Measurements from ENCODE around the gene NPLOC4. TPM values are rescaled to one million over a fixed set of nuclear protein-coding genes. Genes with fewer than 3 reads are reported as not detected.
A peak's percentile ranks its signal among the peaks of the same experiment; 100 is the strongest.

NPLOC4 gene
- total and polyA plus RNA-seq, 2 of the 13 experiments (the other 11 are each of a cell fraction or from before 2014, with no cell fraction given) = 57.0 to 97.0 TPM

- TF ChIP-seq HNF1B (CRISPR knock-in tag; IDR thresholded peaks at IDR 0.05) (peak; percentile 43; the same call in 1 of the 2 replicates), ZNF660 (CRISPR knock-in tag; IDR thresholded peaks at IDR 0.05; ENCODE audit: borderline replicate concordance, low read depth) (no peak), NCOR1 (IDR thresholded peaks at IDR 0.05; ENCODE audit: borderline replicate concordance, low read length) (no peak), CTCF (CRISPR knock-in tag; IDR thresholded peaks at IDR 0.05) (no peak), ZNF788 (CRISPR knock-in tag; IDR thresholded peaks at IDR 0.05; ENCODE audit: borderline replicate concordance) (peak; percentile 52; the same call in 1 of the 2 replicates), ZNF607 (CRISPR knock-in tag; IDR thresholded peaks at IDR 0.05; ENCODE audit: borderline replicate concordance) (peak; percentile 88), SIN3B (IDR thresholded peaks at IDR 0.05; ENCODE audit: low read length) (0 out of 2 replicates have a peak, but pooled peaks have one; percentile 42), ZBTB33 (CRISPR knock-in tag; IDR thresholded peaks at IDR 0.05) (no peak), CC2D1A (CRISPR knock-in tag; IDR thresholded peaks at IDR 0.05) (no peak), IKZF4 (CRISPR knock-in tag; IDR thresholded peaks at IDR 0.05; ENCODE audit: borderline replicate concordance, low read depth, not compliant biosample characterization) (no peak), MTA1 (CRISPR knock-in tag; IDR thresholded peaks at IDR 0.05; ENCODE audit: borderline replicate concordance) (peak; percentile 68; the same call in 1 of the 2 replicates), ATF2 (CRISPR knock-in tag; IDR thresholded peaks at IDR 0.05) (peak; percentile 42; the same call in 1 of the 2 replicates), MAX (IDR thresholded peaks at IDR 0.05) (peak; percentile 77), SNRNP70 (IDR thresholded peaks at IDR 0.05; ENCODE audit: low read depth, low read length) (no peak), KLF16 (CRISPR knock-in tag; IDR thresholded peaks at IDR 0.05) (peak in 1 of 2 experiments; percentile 93; a peak in 2 of 4 replicates)
- TF ChIP-seq, protein P1, sequence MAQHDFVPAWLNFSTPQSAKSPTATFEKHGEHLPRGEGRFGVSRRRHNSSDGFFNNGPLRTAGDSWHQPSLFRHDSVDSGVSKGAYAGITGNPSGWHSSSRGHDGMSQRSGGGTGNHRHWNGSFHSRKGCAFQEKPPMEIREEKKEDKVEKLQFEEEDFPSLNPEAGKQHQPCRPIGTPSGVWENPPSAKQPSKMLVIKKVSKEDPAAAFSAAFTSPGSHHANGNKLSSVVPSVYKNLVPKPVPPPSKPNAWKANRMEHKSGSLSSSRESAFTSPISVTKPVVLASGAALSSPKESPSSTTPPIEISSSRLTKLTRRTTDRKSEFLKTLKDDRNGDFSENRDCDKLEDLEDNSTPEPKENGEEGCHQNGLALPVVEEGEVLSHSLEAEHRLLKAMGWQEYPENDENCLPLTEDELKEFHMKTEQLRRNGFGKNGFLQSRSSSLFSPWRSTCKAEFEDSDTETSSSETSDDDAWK (CRISPR knock-in tag; IDR thresholded peaks at IDR 0.05) = no peak
- TF ChIP-seq, protein P2, sequence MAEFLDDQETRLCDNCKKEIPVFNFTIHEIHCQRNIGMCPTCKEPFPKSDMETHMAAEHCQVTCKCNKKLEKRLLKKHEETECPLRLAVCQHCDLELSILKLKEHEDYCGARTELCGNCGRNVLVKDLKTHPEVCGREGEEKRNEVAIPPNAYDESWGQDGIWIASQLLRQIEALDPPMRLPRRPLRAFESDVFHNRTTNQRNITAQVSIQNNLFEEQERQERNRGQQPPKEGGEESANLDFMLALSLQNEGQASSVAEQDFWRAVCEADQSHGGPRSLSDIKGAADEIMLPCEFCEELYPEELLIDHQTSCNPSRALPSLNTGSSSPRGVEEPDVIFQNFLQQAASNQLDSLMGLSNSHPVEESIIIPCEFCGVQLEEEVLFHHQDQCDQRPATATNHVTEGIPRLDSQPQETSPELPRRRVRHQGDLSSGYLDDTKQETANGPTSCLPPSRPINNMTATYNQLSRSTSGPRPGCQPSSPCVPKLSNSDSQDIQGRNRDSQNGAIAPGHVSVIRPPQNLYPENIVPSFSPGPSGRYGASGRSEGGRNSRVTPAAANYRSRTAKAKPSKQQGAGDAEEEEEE (CRISPR knock-in tag; IDR thresholded peaks at IDR 0.05; ENCODE audit: borderline replicate concordance) = no peak
These were observed 124.1 kb downstream of the NPLOC4 start, which contains the start of gene ACTG1 (continued) for GRCh38 chr17:81512562-81513371.

Data from HepG2 (cell line).